ENCODE data around the gene UBAC2.
"Not testable (repeated sequence)": the region's sequence is repeated elsewhere in the genome, so short reads cannot be mapped to it uniquely, and the experiment has no call there.

The UBAC2 gene

DNA sequence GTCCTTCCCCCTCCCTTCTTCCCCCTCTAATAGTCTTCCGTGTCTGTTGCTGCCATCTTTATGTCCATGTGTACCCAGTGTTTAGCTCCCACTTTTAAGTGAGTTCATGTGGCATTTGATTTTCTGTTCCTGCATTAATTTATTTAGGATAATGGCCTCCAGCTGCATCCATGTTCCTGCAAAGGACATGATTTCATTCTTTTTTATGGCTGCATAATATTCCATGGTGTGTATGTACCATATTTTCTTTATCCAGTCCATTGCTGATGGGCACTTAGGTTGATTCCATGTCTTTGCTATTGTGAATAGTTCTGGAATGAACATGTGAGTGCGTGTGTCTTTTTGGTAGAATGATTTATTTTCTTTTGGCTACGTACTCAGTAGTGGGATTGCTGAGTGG is 48.5 kb downstream of the UBAC2 start:
- DNase-seq (ENCODE audit: low spot score): not testable (repeated sequence)

DNA sequence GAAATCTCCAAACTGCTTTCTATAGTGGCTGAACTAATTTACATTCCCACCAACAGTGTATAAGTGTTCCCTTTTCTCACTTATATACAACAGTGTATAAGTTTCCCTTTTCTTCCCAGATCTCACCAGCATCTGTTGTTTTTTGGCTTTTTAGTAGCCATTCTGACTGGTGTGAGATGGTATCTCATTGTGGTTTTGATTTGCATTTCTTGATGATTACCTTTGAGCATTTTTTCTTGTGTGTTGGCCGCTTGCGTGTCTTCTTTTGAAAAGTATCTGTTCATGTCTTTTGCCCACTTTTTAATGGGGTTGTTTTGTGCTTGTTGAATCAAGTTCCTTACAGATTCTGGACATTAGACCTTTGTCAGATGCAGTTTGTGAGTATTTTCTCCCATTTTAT is 49.0 kb downstream of the UBAC2 start:
- DNase-seq (ENCODE audit: low spot score): not testable (repeated sequence)

DNA sequence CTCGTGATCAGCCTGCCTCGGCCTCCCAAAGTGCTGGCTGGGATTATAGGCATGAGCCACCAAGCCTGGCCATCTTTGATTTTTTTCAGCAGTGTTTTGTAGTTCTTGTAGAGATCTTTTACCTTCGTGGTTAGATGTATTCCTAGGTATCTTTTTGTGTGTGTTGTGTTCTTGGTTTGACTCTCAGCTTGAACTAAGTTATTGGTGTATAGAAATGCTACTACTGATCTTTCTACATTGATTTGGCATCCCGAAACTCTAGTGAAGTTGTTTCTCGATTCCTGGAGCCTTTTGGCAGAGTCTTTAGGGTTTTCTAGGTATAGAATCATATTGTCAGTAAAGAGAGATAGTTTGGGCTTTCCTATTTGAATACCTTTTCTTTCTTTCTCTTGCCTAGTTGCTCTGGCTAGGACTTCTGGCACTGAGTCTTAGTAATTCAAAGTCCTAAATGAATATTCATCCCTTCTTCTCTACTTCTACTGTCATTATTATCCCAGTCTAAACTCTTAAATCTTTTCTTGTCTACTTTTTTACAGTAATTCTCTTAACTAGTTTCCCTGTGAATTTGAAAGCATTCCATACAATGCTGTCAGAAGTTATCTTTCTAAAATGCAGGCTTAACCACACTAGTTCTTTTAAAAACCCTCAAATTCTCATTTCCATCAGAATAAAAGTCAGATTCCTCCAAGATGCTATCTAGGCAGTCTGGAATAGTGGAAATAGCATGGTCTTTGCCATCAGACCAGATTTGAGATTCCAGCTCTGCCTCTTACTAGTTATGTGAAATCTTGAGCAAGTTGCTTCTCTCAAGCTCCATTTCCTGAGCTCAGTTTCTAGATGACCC is 50.5 kb downstream of the UBAC2 start:
- no peak for DNase-seq (ENCODE audit: low spot score)

DNA sequence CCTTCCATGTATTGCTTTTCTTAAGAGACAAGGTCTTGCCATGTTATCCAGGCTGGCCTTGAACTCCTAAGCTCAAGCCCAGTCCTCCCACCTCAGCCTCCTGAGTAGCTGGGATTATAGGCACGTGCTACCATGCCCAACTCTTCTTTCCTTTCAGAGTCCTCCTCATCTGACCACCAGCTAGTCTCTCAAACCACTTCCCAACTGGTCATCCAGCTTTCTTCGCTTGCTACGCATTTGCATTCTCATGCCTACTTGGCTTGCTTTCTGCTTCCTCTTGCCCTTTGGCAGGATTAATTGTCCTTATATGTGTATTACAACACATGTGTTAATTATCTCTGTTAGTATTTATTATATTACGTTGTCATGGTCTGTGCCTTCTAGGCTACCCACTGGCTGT is 51.3 kb downstream of the UBAC2 start:
- no peak for DNase-seq (ENCODE audit: low spot score)

DNA sequence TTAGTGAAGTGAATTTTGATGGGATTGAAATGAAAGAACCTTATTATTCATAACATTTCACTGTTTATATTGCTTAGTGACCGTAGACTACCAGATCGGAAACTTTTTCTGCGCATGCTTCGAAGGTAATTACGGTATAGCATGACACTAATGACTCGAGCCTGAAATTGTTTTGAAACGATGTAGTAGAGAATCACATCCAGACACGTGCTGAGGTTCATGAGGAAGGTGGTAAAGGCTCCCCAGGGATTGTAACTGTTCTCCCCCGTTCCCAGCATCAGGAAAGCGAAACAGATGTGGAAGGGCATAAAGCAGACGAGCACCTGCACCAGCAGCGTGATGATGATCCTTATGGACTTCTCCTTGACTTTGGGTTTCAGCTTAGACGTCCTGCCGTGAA is 54.2 kb downstream of the UBAC2 start:
- DNase-seq (ENCODE audit: low spot score): no peak

DNA sequence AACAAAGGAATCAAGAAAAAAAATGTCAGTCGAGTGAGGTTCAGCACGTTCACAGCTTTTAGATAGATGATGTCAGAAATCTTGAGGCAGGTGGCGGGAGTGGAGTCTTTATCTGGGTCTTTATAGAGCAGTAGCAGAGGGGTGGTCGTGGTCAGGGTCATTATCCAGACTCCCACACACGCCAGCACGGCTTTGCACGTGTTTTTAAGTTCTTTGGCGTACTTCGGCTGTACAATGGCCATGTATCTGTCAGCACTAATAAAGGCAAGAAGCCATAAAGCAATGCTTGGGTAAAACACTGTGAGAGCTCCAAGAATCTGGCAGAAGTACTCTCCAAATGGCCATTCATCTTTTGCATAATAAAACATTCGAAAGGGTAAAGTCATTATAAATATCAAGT is 54.6 kb downstream of the UBAC2 start:
- no peak for DNase-seq (ENCODE audit: low spot score)

DNA sequence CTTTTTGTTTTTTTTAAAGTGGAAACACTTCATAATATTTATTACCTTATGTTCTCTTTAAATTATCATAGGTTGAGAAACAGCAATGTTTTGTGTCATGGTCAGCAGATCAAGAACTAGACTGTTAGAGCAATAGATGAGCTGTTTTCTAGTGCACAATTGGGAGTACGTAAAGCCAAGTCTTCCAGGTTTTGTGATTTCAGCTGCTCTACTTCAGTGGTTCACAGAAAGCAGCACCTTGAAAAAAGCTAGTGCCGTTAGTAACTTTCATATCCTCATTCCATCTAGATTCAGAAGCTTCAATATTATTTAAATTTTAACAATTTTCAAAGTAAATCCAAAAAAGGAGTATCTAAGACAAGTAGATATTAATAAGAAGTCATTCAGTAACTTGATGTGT is 55.6 kb downstream of the UBAC2 start:
- DNase-seq (ENCODE audit: low spot score): no peak

DNA sequence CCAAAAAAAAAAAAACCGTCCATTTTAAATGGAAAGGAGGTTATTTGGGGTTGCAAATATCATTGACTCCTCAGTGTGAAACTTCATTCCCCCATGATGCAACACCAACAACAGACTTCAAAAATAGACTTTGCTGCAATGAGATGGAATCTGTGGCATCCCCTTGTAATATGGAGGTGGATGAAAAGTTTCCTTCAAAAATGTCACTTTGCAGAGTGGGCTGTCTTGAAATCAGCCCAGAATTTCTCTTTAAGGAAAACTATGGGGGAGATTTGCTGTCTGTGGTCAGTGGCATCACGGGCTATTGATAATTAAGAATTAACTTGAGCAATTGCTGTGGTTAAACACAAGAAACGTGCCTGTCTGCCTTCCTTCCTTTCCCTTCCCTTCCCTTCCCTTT is 56.1 kb downstream of the UBAC2 start:
- DNase-seq (ENCODE audit: low spot score): no peak

DNA sequence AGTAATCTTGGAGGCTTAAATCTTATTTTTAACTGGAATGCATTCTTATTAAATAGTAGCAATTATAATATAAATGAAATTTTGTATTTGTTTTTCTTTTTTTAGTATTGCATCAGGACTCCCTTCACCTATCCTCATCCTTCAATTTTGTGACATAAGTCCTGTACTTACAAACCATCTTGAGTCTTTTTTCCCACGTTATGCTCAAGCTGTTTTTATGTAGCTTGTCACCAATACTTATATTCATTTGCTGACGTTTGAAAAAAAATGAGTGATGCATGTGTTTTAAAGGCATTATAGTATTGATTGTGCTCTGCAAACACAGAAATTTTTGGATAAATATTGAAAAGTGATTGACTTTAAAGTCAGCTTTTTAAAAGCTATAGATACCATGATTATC is 56.6 kb downstream of the UBAC2 start:
- no peak for DNase-seq (ENCODE audit: low spot score)

DNA sequence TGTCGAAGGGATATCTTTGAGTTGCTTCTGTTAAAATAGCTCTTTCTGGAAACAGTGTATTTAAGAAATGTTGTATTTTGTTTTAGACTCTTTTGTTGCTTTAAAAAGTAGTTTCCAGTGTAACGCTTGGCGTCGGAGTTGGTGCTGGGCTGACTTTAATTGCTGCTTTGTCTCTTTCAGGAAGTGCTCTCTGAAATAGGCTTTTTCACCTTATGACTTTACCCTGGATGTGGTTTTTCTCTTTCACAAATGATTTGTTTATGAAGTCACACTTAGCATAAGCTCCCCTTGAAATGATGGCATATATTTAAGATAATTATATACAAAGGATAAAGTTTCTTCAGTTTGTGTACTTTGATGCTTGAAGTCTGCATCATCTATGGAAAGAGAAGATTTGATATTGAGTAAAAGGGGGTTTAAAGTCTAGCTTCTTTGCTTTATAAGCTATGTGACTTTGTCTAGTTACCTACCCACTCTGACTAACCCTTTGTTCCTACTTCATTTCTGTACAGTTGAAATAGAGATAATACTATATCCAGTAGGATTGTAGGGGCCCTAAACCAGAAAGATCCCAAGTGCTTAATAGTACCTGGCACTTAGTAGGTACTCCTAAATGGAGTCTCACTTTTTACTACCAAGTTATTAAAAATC is 57.7 kb downstream of the UBAC2 start, which contains the start of gene GPR18:
Gene GPR18, minus strand, starts transcription at position 170 of the 651 bp plus-strand sequence. CDS start 2,507 bp downstream, outside the sequence.
- DNase-seq (ENCODE audit: low spot score): no peak

DNA sequence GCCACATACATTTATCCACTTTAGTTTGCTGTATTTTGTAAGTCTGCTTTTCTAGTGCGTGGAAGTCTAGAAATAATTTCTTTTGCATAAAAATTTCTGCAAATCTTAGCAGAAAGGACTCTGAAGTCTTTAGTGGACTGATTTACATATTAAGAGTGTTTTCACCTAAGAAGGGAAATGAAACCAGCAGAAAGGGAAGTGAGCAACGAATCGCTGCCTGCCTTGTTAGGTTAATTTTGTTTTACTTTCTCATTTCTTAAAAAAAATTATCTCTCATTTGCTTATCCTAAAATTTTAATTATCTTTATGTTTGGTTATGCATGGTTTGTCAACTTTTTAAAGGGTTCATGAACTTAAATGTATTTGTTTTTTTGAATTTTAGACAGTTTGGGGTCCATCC is 58.3 kb downstream of the UBAC2 start:
- DNase-seq (ENCODE audit: low spot score): no peak

DNA sequence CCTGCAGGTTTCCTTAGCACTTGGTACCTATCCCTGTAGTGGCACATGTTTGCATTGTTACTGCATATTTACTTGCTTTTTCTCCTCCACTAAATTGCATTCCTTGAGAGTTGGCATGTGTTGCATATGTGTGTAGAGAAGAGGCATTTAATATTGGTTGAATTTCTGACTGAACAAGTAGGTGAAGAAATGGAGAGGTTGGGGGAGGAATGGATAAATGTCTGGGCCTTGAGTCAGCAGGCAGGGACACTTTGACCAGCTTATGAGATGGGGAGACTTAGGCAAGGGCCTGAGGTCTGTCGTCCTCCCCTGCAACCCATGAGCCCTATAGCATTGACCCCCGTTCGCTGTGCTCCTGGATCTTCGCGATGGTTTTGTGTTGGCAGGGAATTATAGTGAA is 59.6 kb downstream of the UBAC2 start:
- DNase-seq (ENCODE audit: low spot score): no peak

DNA sequence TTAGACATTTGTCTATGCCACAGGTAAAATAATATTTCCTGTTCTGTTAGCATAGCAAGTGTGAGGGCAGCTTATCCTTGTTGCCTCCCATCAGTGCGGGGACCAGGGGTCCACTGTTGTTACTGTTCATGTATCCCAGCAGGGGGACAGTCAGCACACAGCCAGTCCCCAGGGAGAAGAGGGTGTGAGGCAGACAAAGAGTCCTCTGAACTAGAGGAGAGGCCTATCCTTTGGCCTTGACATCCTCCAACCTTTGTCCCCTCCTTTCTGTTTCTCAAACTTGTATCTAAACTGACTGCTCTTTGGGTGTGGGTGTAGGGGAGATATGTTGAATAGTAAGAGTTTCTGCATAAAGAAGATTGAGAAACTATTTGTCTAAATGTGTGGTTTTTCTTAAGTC is 60.4 kb downstream of the UBAC2 start:
- no peak for DNase-seq (ENCODE audit: low spot score)

DNA sequence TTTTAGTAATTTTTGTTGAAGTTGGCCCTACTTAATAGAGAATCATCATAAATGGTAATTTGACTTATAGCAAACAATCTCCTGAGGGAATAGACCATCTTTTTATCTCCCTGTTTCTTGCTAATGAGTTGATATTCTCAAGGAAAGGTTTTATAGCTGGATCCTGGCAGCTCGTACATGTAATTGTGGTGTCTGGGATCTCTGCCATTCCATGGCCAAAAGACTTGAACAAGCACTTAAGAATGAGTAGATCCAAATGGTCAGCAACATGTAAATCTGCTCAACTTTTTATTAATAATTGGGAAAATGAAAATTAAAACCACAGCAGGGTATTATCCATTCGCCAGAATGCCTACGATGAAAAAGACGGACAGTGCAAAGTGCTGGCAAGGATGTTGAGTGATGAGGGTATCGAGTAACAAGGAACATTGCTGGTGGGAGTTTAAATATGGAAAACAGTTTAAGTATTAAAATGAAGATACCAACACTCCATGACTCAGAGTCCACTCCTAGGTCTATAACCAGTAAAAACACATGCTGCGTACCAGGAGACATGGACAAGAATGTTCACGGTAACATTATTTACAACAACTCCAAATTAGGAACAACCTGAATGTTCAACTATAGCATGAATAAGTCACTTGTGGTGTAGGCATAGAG is 62.6 kb downstream of the UBAC2 start:
- no peak for DNase-seq (ENCODE audit: low spot score)

DNA sequence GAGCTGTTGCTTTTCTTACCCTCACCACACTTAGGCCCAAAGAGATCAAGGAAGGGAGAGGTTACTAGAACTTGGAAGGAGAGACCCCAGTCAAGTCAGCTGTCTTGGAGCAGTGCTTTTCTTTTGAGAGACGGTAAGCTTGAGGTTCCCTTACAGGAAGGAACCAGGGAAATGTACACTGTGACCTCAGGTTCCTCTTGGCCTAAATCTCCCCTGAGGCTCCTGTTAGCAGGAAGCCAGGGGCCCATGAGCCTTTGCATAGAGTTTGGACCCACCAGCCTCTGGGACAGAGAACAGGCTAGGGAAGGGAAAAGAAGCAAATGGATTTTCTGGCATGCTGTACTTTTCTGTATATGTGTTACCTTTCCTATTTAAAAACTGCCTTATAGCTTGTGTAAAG is 63.4 kb downstream of the UBAC2 start:
- no peak for DNase-seq (ENCODE audit: low spot score)

DNA sequence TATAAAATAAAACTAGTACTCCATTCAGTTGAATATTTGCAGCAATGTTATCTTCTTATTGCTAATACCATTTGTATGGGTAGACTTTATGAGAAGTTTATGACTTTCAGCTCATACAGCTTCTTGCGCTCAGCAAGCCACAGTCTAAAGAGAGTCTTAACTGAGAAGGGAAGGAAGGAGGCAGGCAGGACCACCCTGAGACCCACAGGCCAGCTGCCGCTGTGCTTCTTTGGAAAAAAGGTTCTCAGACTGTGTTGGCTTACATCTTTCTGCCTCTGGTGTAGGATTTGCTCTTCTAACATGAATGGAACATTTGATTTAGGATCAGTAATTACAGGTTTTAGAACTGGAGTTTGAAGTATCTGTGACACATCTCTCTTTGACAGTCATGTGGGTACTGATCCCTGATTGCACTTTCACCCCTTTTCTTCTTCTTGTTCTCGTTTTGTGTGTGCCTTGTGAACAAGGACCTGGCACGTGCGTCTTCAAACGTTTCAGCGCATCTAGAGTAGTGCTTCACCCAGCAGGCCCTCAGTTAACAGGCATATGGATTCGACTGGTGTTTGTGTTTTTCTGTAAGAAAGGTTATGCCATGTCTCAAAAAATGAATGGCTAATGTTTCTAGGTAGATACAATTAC is 64.6 kb downstream of the UBAC2 start:
- DNase-seq (ENCODE audit: low spot score): no peak

DNA sequence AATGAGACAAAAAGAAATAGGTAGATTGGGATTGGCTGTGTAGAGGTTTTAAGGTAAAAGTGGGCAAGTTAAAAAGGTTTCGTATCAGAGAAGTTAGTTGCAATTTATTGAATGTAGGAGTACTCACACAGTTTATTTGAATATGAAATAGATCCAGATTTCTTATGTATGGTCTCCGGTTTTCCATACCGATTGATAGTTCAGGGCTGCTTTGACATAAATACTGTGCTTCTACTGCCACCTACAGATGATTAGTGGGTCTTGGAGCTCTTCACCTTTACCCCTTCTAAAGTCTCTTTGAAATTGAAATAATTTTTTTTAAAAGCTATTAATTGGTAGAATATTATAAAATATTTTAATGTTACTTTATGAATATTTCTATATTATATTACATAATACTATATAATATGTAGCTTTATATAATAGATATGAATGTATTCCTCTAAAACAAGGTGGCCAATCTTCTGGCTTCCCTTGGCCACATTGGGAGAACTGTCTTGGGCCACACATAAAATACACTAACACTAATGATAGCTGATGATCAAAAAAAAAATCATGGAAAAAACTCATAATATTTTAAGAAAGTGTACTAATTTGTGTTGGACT is 65.3 kb downstream of the UBAC2 start:
- peak; percentile 64 for DNase-seq (ENCODE audit: low spot score)

DNA sequence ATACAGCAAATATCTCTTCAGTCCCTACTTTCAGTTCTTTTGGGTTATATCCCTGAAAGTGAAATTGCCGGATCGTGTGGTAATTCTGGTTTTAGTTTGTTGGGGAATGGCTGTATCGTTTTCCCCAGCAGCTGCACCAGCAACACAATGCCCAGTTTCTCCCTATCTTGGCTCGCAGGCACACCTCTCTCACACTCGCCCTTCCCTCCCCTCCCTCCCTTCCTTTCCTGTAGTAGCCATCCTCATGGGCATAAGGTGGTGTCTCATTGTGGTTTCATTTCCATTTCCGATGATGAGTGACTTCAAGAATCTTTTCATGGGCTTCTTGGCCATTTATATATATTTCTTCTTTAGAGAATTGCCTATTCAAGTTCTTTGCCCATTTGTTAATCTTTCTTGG is 66.2 kb downstream of the UBAC2 start:
- DNase-seq (ENCODE audit: low spot score): no peak

DNA sequence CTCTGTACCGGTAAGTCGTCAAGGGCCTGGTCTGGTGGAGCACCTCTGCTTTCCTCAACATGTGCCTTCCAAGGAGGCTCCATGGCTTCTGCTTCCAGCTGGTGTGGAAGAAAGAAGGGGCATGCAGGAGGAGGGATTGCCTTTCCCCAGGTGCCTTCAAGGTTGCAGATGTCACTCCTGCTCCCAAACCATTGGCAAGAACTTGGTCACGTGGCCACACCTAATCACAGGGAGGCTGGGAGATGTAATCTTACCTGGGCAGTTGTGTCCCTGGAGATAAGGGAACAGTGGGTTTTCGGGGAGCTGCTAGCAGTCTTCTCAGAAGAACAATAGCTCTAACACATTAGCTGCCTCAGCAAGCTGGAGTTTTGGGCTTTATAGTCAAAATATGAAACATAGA is 67.3 kb downstream of the UBAC2 start:
- no peak for DNase-seq (ENCODE audit: low spot score)

DNA sequence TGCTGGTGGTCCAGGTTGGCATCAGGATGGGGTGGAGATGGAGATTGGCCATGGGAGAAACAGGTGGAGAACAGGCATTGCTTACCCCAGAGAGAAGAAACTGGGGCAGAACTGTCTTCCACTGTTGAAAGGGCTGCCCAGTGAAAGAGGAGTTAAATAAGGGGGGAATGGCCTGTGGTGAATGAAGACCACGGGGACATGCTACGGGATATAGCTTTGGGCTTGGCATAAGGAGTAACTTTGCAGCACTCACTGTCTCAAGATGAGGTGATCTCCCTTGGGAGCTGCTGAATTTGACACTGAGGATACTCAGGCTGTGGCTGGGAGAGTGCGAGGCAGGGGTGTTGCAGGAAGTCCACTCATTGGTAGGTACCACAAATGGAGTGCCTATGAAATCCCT is 68.2 kb downstream of the UBAC2 start:
- DNase-seq (ENCODE audit: low spot score): no peak

DNA sequence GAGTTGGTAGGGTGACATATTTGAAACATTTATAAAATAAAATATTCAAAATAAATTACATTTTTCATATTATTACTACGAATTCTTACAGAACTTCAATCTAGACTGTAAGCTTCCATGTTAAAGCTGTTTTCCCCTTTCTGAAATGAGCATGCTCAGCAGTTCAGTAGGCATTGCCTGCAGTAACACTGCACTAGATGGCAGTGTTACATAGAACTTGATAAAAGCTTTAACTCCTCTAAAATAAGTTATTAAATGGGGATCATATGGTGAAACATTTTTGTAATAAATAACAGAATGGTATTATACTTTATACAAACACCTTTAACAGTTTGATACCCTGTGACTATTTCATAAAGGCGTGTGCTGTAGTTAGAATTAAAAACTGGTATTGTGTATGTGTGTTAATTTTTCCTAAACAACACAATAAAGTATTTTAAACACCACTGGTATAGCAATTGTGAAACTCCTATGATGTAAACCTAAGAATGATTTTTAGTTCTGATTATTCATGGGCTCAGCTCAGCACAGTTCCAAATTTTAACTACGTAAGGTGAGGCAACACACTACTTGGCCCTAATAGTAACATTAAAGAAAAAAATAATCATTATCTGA is 69.1 kb downstream of the UBAC2 start:
- DNase-seq (ENCODE audit: low spot score): peak; percentile 79

DNA sequence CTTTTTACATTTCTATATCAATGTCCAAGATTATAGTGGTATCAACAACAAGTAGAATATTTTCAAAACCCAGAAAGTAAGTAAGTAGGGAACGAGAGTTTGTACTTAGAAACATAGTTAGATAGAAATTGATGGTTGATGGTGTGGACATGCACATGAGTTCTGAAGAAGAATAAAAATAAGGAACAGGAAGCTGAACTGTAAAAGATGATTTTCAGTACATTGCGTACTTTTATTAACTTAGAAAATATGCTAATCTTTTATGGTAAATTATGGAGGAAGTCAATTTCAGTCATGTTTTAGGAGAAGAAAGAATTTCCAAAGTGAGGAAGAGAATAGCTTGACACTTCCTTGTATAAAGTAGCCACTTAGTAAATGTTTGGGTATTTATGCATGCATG is 69.9 kb downstream of the UBAC2 start:
- no peak for DNase-seq (ENCODE audit: low spot score)
